ENCODE data around the gene CD59.

DNA sequence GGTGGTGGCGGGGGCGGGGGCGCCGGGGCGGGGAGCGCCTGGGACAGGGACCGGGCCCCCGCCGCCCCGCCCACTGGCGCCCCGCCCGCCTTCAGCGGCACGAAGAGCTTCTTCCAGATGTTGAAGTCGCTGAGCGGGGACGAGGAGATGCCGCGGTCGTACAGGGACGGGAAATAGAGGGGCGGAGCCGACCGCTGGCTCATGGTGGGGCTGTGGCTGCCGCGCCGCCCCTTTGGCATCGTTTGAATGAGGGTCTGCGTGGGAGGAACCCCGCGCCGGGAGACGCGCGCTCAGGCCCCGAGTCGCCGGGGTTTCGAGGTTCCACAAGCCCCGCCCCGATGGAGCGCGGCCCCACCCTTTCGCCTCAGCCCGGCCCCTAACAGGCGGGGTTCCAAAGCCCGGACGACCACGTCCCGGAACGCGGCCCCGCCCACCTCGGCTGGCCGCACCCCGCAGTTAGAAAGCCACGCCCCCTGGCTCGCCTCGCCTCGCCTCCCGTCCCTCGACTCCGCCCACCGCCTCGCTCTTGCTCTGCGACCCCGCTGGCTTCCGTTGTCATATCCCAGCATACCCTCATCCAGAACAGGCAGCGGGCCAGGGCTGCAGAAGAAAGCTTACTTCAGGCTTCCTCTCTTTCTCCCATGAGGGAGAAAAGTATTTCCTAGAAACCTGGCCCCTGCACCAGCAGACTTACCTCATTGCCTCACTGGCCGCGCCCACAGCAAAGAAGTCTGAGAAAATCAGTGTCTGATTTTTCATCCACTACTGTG lies 35.5 kb downstream of the CD59 start, which contains the start of gene C11orf91:
- TF ChIP-seq, protein P1, sequence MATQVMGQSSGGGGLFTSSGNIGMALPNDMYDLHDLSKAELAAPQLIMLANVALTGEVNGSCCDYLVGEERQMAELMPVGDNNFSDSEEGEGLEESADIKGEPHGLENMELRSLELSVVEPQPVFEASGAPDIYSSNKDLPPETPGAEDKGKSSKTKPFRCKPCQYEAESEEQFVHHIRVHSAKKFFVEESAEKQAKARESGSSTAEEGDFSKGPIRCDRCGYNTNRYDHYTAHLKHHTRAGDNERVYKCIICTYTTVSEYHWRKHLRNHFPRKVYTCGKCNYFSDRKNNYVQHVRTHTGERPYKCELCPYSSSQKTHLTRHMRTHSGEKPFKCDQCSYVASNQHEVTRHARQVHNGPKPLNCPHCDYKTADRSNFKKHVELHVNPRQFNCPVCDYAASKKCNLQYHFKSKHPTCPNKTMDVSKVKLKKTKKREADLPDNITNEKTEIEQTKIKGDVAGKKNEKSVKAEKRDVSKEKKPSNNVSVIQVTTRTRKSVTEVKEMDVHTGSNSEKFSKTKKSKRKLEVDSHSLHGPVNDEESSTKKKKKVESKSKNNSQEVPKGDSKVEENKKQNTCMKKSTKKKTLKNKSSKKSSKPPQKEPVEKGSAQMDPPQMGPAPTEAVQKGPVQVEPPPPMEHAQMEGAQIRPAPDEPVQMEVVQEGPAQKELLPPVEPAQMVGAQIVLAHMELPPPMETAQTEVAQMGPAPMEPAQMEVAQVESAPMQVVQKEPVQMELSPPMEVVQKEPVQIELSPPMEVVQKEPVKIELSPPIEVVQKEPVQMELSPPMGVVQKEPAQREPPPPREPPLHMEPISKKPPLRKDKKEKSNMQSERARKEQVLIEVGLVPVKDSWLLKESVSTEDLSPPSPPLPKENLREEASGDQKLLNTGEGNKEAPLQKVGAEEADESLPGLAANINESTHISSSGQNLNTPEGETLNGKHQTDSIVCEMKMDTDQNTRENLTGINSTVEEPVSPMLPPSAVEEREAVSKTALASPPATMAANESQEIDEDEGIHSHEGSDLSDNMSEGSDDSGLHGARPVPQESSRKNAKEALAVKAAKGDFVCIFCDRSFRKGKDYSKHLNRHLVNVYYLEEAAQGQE (IDR thresholded peaks at IDR 0.05; ENCODE audit: insufficient replicate concordance, low read depth), result no peak
- TF ChIP-seq, protein P2, sequence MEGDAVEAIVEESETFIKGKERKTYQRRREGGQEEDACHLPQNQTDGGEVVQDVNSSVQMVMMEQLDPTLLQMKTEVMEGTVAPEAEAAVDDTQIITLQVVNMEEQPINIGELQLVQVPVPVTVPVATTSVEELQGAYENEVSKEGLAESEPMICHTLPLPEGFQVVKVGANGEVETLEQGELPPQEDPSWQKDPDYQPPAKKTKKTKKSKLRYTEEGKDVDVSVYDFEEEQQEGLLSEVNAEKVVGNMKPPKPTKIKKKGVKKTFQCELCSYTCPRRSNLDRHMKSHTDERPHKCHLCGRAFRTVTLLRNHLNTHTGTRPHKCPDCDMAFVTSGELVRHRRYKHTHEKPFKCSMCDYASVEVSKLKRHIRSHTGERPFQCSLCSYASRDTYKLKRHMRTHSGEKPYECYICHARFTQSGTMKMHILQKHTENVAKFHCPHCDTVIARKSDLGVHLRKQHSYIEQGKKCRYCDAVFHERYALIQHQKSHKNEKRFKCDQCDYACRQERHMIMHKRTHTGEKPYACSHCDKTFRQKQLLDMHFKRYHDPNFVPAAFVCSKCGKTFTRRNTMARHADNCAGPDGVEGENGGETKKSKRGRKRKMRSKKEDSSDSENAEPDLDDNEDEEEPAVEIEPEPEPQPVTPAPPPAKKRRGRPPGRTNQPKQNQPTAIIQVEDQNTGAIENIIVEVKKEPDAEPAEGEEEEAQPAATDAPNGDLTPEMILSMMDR (IDR thresholded peaks at IDR 0.05; ENCODE audit: insufficient read depth, low read length), result no peak
- no peak for TF ChIP-seq POLR2AphosphoS5 (IDR thresholded peaks at IDR 0.05; ENCODE audit: low read depth)
